ENCODE measurements around the gene CENPN.

The CENPN gene

DNA sequence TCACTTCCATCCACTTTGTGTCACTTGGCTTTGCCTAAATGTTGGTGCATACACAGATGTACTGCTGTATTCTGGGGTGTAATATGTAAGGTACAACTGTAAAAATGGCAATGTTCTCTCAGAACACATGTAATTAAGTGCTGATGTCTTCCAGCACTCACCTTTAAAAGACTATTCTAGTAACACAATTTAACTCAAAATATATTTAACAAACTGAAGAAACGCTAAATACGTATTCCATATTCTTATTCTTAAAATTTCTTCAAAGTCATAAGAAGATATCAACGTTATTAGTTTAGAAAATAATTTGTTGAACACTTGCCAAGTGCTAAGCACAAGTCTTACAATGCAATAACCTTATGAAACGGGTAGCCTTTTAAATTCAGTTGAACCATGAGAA, 4.0 kb upstream of the CENPN start:
- no peak for TF ChIP-seq YY1 (IDR thresholded peaks at IDR 0.05; ENCODE audit: low read depth)
- TF ChIP-seq EP300 (IDR thresholded peaks at IDR 0.05; ENCODE audit: borderline replicate concordance), result no peak
- no peak for TF ChIP-seq CEBPB (IDR thresholded peaks at IDR 0.05)
- TF ChIP-seq, protein P1, sequence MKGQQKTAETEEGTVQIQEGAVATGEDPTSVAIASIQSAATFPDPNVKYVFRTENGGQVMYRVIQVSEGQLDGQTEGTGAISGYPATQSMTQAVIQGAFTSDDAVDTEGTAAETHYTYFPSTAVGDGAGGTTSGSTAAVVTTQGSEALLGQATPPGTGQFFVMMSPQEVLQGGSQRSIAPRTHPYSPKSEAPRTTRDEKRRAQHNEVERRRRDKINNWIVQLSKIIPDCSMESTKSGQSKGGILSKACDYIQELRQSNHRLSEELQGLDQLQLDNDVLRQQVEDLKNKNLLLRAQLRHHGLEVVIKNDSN (IDR thresholded peaks at IDR 0.05), result no peak
- TF ChIP-seq ZBTB7A (IDR thresholded peaks at IDR 0.05; ENCODE audit: low read depth), result no peak
- TF ChIP-seq TEAD4 (IDR thresholded peaks at IDR 0.05), result no peak
- TF ChIP-seq FOXM1 (IDR thresholded peaks at IDR 0.05; ENCODE audit: borderline replicate concordance, low read depth), result no peak
- TF ChIP-seq, protein P2, sequence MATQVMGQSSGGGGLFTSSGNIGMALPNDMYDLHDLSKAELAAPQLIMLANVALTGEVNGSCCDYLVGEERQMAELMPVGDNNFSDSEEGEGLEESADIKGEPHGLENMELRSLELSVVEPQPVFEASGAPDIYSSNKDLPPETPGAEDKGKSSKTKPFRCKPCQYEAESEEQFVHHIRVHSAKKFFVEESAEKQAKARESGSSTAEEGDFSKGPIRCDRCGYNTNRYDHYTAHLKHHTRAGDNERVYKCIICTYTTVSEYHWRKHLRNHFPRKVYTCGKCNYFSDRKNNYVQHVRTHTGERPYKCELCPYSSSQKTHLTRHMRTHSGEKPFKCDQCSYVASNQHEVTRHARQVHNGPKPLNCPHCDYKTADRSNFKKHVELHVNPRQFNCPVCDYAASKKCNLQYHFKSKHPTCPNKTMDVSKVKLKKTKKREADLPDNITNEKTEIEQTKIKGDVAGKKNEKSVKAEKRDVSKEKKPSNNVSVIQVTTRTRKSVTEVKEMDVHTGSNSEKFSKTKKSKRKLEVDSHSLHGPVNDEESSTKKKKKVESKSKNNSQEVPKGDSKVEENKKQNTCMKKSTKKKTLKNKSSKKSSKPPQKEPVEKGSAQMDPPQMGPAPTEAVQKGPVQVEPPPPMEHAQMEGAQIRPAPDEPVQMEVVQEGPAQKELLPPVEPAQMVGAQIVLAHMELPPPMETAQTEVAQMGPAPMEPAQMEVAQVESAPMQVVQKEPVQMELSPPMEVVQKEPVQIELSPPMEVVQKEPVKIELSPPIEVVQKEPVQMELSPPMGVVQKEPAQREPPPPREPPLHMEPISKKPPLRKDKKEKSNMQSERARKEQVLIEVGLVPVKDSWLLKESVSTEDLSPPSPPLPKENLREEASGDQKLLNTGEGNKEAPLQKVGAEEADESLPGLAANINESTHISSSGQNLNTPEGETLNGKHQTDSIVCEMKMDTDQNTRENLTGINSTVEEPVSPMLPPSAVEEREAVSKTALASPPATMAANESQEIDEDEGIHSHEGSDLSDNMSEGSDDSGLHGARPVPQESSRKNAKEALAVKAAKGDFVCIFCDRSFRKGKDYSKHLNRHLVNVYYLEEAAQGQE (IDR thresholded peaks at IDR 0.05; ENCODE audit: low read depth), result no peak
- TF ChIP-seq NFIC (IDR thresholded peaks at IDR 0.05), result no peak
- no peak for TF ChIP-seq RAD21 (IDR thresholded peaks at IDR 0.05; ENCODE audit: low read depth)
- no peak for TF ChIP-seq EGR1 (IDR thresholded peaks at IDR 0.05)
- no peak for TF ChIP-seq TCF12 (IDR thresholded peaks at IDR 0.05; ENCODE audit: low read depth)
- TF ChIP-seq MAX (IDR thresholded peaks at IDR 0.05), result no peak
- no peak for TF ChIP-seq TAF1 (IDR thresholded peaks at IDR 0.05; ENCODE audit: low read depth)
- no peak for TF ChIP-seq CREB1 (IDR thresholded peaks at IDR 0.05; ENCODE audit: low read depth)

- TF ChIP-seq CREB1 (IDR thresholded peaks at IDR 0.05; ENCODE audit: low read depth) (no peak), RAD21 (IDR thresholded peaks at IDR 0.05; ENCODE audit: low read depth) (no peak), CEBPB (IDR thresholded peaks at IDR 0.05) (no peak), TAF1 (IDR thresholded peaks at IDR 0.05; ENCODE audit: low read depth) (no peak), EGR1 (IDR thresholded peaks at IDR 0.05) (no peak), YY1 (IDR thresholded peaks at IDR 0.05; ENCODE audit: low read depth) (no peak), EP300 (IDR thresholded peaks at IDR 0.05; ENCODE audit: borderline replicate concordance) (no peak), FOXM1 (IDR thresholded peaks at IDR 0.05; ENCODE audit: borderline replicate concordance, low read depth) (no peak), NFIC (IDR thresholded peaks at IDR 0.05) (no peak), ZBTB7A (IDR thresholded peaks at IDR 0.05; ENCODE audit: low read depth) (no peak), MAX (IDR thresholded peaks at IDR 0.05) (no peak), TCF12 (IDR thresholded peaks at IDR 0.05; ENCODE audit: low read depth) (no peak), TEAD4 (IDR thresholded peaks at IDR 0.05) (no peak)
- TF ChIP-seq, protein P1 (IDR thresholded peaks at IDR 0.05), result no peak
- TF ChIP-seq, protein P2 (IDR thresholded peaks at IDR 0.05; ENCODE audit: low read depth), result no peak
These were observed 3.2 kb upstream of the CENPN start for GRCh38 chr16:81003610-81004460.

DNA sequence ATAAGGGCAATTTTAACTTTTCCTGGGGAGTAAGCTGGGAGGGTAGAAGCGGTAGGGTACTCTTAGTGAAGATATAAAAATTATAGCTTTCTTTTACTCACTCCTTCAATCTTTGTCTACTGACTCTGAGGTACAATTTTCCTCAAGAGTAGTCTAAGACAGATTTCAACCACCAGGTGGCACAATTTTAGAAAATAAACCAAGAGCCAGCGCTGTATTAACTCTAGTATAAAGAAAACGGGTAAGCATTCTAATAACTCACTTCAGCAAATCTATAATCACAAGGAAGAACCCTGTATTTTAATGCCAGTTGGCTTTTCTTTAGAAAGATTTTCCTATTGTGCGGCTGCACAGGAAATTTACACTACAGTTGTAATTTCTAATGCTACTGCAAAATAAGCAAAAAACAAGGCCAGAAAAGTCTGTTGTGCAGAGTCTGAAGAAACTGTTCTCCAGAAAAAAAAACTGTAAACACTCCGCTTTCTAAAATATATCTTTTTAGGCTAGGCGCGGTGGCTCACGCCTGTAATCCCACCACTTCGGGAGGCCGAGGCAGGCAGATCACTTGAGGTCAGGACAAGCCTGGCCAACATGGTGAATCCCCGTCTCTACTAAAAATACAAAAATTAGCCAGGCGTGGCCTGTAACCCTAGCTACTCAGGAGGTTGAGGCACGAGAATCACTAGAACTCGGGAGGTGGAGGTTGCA, 2.2 kb upstream of the CENPN start:
- TF ChIP-seq EGR1 (IDR thresholded peaks at IDR 0.05) (no peak), CREB1 (IDR thresholded peaks at IDR 0.05; ENCODE audit: low read depth) (no peak), YY1 (IDR thresholded peaks at IDR 0.05; ENCODE audit: low read depth) (no peak), RAD21 (IDR thresholded peaks at IDR 0.05; ENCODE audit: low read depth) (no peak)

DNA sequence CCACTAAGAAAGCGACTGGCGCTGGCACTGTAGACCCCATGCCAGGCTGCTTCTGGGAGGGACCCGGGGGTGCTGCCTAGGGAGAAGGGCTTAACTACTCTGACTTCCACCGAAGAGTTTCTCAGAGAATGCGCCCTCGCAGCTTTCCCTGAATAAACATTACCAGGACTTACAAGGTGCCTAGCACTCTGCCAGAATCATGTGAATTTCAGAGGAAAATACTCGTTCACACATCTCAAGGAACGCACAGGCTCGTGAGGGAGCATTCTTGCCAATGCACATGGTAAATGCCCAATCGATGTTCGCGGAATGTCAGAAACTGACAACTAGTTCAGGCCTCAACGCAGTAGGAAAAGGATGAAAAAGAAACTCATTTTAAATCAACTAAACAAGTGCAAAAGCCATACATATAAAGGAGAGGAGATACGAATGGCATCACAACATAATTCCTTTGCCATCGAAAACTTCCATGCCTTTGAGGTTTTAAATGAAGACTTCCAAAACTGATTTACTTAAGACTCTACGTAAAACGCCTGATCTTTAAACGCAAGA, 1.3 kb upstream of the CENPN start:
- no peak for TF ChIP-seq YY1 (IDR thresholded peaks at IDR 0.05; ENCODE audit: low read depth)
- TF ChIP-seq TAF1 (IDR thresholded peaks at IDR 0.05; ENCODE audit: low read depth), result no peak
- TF ChIP-seq CREB1 (IDR thresholded peaks at IDR 0.05; ENCODE audit: low read depth), result no peak
- TF ChIP-seq, protein P1 (IDR thresholded peaks at IDR 0.05), result no peak
- TF ChIP-seq EGR1 (IDR thresholded peaks at IDR 0.05), result no peak
- TF ChIP-seq MAX (IDR thresholded peaks at IDR 0.05), result no peak
- TF ChIP-seq, protein P2 (IDR thresholded peaks at IDR 0.05; ENCODE audit: low read depth), result no peak
- TF ChIP-seq FOXM1 (IDR thresholded peaks at IDR 0.05; ENCODE audit: borderline replicate concordance, low read depth), result no peak
- TF ChIP-seq ZBTB7A (IDR thresholded peaks at IDR 0.05; ENCODE audit: low read depth), result no peak
- TF ChIP-seq CEBPB (IDR thresholded peaks at IDR 0.05), result no peak
- no peak for TF ChIP-seq TEAD4 (IDR thresholded peaks at IDR 0.05)
- no peak for TF ChIP-seq NFIC (IDR thresholded peaks at IDR 0.05)
- TF ChIP-seq TCF12 (IDR thresholded peaks at IDR 0.05; ENCODE audit: low read depth), result no peak
- TF ChIP-seq RAD21 (IDR thresholded peaks at IDR 0.05; ENCODE audit: low read depth), result no peak
- TF ChIP-seq EP300 (IDR thresholded peaks at IDR 0.05; ENCODE audit: borderline replicate concordance), result no peak
